ENCODE data around the gene MCRIP1. TPM values are rescaled to one million over a fixed set of nuclear protein-coding genes. Genes with fewer than 3 reads are reported as not detected.

Gene MCRIP1
- total and polyA plus RNA-seq, 2 of the 4 experiments (the other 2 are of a cell fraction) = 56.5 to 164 TPM

DNA sequence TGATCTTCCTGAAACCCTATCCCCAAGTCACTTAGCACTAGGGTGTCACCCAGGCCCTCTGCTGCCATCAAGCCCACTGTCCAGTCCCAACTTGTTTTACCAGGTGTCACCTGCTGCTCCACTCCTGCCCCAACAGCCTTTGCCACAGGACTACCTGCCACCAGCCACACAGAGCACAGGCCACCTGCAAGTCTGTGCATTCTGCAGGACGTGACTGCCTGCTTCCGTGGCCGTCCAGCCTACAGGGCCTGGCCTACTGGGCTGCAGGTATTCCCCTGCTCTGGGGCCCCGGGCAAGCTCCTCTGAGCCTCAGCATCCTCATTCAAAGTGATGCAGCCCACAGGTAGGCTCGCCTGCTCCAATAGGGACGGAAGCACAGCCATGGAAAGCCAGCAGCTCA, 3.2 kb downstream of the MCRIP1 start:
- WGBS, 2 experiments (ENCODE audit: extremely low coverage in 2 of 2, insufficient read length in 1 of 2) = 80% methylated on average over 3 of the region's 6 CpGs; no CpG with 5 or more reads in 1 of the 2 experiments
- POLR2A ChIA-PET (ENCODE audit: unreplicated experiment) = no interaction called here

More for the DNA sequence above, 3.2 kb downstream of the MCRIP1 start:
- DNase-seq (no peak), ATAC-seq (ENCODE audit: low read depth) (no peak)
- no peak overlapping the region for H2BK20ac ChIP-seq (ENCODE audit: low read depth, low read length)
- no peak overlapping the region for H4K8ac ChIP-seq (ENCODE audit: low read depth in 2 of 2, low read length in 2 of 2)
- H3K18ac ChIP-seq (ENCODE audit: low read depth, low read length) = no peak overlapping the region
- no peak overlapping the region for H3K9ac ChIP-seq (ENCODE audit: low read depth, low read length)
- peaks cover 15% of the 10 kb centered on the region for H3K4me1 ChIP-seq (ENCODE audit: control insufficient read depth, insufficient read depth, low read length)
- H2BK5ac ChIP-seq (ENCODE audit: low read depth, low read length, poor library complexity, severe bottlenecking) = no peak overlapping the region
- H3K4ac ChIP-seq (ENCODE audit: low read depth, low read length) = no peak overlapping the region
- no peak overlapping the region for H3K4me3 ChIP-seq (ENCODE audit: insufficient read depth, low read depth, low read length)
- no peak overlapping the region for H3K14ac ChIP-seq (replicated peaks; ENCODE audit: low read depth, low read length)
- H2BK120ac ChIP-seq (ENCODE audit: low read depth, low read length) = no peak overlapping the region
- H3K9me1 ChIP-seq (ENCODE audit: insufficient read depth, low read length) = peaks cover 30% of the 10 kb centered on the region
- H4K5ac ChIP-seq (ENCODE audit: low read depth, low read length) = no peak overlapping the region
- peaks cover 46% of the 10 kb centered on the region for H4K20me1 ChIP-seq (ENCODE audit: insufficient read depth, low read length)
- no peak overlapping the region for H2AK9ac ChIP-seq (replicated peaks; ENCODE audit: low read depth, low read length, poor library complexity)
- intact Hi-C loops (cut with micrococcal nuclease) = no loop called here
- no peak overlapping the region for H2BK15ac ChIP-seq (ENCODE audit: low read depth, low read length)
- in situ Hi-C loops (cut with MboI; ENCODE audit: low sequenced_read_pairs) = no loop called here
- BruUV-seq (replicated peaks) = no TSS peak
- no peak overlapping the region for H3K23ac ChIP-seq (ENCODE audit: low read depth, low read length)
- H3K79me1 ChIP-seq (ENCODE audit: low read depth in 1 of 2, low read length in 2 of 2) = peaks cover 25 to 79% of the 10 kb centered on the region in 2 experiments
- dilution Hi-C loops (cut with HindIII; ENCODE audit: low sequenced_read_pairs, unreplicated experiment) = no loop called here
- H3K36me3 ChIP-seq (ENCODE audit: control insufficient read depth, insufficient read depth, low read length) = peaks cover 6% of the 10 kb centered on the region; the same call in 1 of the 2 replicates
- no peak overlapping the region for H3K56ac ChIP-seq (ENCODE audit: extremely low read depth, insufficient read depth, low read length)
- H2AK5ac ChIP-seq (ENCODE audit: low read depth, low read length) = no peak overlapping the region
- H3K9me3 ChIP-seq (ENCODE audit: control insufficient read depth, insufficient read depth, low read length) = no peaks in the 10 kb centered on the region
- no peaks in the 10 kb centered on the region for H3K27me3 ChIP-seq (ENCODE audit: control insufficient read depth, insufficient read depth, low read length)
- H2AFZ ChIP-seq (replicated peaks; ENCODE audit: low read length, poor library complexity) = no peak overlapping the region
- no peak overlapping the region for H3K27ac ChIP-seq (ENCODE audit: insufficient read depth, low read length)
- TF ChIP-seq BHLHE40 (IDR thresholded peaks at IDR 0.05; ENCODE audit: low read depth, low read length) (no peak), RAD21 (IDR thresholded peaks at IDR 0.05; ENCODE audit: low read length) (no peak), SMC3 (IDR thresholded peaks at IDR 0.05; ENCODE audit: low read depth, low read length) (no peak), RFX5 (IDR thresholded peaks at IDR 0.05; ENCODE audit: low read depth, low read length) (no peak), MAFK (IDR thresholded peaks at IDR 0.05; ENCODE audit: low read depth, low read length) (no peak), USF2 (IDR thresholded peaks at IDR 0.05; ENCODE audit: low read depth, low read length) (no peak), CHD1 (IDR thresholded peaks at IDR 0.05; ENCODE audit: low read depth, low read length) (no peak), MAZ (IDR thresholded peaks at IDR 0.05; ENCODE audit: borderline replicate concordance, low read depth, low read length) (no peak), CEBPB (IDR thresholded peaks at IDR 0.05; ENCODE audit: low read depth, low read length) (no peak), MXI1 (IDR thresholded peaks at IDR 0.05; ENCODE audit: borderline replicate concordance, low read depth, low read length) (no peak), FOS (IDR thresholded peaks at IDR 0.05; ENCODE audit: low read depth, low read length) (no peak), RCOR1 (IDR thresholded peaks at IDR 0.05; ENCODE audit: insufficient replicate concordance, low read length) (no peak), POLR2A (IDR thresholded peaks at IDR 0.05; ENCODE audit: low read depth, low read length) (no peak), NFE2L2 (IDR thresholded peaks at IDR 0.05; ENCODE audit: low read depth, low read length) (no peak)
- TF ChIP-seq, protein P1, sequence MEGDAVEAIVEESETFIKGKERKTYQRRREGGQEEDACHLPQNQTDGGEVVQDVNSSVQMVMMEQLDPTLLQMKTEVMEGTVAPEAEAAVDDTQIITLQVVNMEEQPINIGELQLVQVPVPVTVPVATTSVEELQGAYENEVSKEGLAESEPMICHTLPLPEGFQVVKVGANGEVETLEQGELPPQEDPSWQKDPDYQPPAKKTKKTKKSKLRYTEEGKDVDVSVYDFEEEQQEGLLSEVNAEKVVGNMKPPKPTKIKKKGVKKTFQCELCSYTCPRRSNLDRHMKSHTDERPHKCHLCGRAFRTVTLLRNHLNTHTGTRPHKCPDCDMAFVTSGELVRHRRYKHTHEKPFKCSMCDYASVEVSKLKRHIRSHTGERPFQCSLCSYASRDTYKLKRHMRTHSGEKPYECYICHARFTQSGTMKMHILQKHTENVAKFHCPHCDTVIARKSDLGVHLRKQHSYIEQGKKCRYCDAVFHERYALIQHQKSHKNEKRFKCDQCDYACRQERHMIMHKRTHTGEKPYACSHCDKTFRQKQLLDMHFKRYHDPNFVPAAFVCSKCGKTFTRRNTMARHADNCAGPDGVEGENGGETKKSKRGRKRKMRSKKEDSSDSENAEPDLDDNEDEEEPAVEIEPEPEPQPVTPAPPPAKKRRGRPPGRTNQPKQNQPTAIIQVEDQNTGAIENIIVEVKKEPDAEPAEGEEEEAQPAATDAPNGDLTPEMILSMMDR (conservative IDR thresholded peaks at IDR 0.05; ENCODE audit: low read depth, low read length) = no peak
- TF ChIP-seq, protein P2, sequence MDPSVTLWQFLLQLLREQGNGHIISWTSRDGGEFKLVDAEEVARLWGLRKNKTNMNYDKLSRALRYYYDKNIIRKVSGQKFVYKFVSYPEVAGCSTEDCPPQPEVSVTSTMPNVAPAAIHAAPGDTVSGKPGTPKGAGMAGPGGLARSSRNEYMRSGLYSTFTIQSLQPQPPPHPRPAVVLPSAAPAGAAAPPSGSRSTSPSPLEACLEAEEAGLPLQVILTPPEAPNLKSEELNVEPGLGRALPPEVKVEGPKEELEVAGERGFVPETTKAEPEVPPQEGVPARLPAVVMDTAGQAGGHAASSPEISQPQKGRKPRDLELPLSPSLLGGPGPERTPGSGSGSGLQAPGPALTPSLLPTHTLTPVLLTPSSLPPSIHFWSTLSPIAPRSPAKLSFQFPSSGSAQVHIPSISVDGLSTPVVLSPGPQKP (IDR thresholded peaks at IDR 0.05; ENCODE audit: borderline replicate concordance, low read depth, low read length) = no peak
- no peak overlapping the region for H4K91ac ChIP-seq (ENCODE audit: insufficient read depth, low read depth, low read length)
- H3K4me2 ChIP-seq (ENCODE audit: low read depth, low read length) = no peak overlapping the region
- CTCF ChIA-PET = no interaction called here
